NCI-H1436 (cell line): ENCODE measurements around the gene ANGEL1.

Source experiments
- DNase-seq: peaks from one replicate; lab custom pipeline; 2025; lab: John Stamatoyannopoulos, UW

Gene ANGEL1

DNA sequence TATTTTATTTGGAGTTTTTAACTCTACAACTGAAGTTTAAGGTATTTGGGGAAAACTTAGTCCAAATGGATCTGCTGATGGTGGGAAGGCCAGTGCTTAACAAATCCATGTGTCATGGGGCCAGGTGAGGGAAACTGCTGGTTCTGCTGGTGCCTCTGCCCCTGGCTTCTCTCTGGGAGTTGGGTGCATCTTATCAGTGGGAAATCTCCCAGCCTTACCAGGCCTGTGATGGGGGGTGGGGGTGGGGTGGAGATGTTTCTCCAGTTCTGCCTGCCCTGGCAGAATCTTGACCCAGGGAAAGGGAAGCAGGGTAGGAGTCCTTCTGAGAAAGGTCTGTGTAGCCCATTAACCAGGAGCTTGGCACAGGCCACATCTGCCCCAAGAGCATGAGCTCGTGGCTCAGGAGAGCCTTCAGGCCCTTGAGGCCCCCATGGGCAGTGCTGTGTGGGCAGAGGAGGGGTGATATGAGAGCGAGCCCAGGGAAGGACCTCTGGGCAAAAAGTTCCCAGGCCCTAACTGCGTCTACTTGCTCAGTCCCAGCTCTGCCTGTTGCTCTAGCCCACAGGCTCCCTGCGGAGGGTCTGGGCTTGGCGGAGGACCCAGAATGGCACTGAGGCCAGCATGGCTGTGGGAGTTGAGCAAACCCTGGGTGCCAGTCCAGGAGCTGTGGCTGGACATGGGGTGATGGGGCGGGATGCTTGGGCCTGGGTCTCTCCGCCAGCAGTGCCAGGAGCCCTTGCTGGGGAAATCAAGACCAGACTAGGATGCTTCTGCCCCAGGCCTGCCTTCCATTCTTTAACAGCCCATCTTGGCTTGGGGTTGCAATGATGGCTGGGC lies 33.2 kb downstream of the ANGEL1 start:
- DNase-seq: no peak

DNA sequence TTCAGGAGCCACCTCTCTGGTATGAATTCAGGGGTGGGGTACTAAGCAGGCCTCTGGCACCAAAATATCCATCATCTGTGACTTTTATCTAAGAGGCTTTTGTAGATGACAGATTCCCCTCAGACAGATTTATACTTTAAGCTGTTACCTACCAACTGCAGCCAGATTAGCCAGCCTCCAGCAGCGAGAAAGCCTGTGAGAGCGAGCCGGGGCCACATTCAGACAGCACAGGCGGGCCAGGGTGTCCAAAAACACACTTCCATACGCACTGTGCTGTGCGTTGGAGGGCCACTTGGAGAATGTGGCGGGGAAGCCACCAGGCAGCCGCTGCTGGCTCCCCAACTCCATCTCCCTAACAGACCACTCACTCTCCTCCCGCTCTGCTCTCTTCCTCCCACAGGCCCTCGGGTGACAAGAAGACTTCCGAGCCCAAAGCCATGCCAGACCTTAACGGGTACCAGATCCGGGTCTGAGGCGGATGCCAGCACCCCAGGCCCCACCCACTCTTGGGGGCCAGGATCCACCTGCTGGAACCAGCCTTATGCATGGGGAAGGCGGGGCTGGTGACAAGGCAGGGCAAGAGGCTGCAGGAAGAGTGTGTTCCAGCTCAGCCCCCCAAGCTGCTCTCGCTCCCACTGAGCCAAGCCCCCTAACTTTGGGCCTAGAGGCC lies 34.0 kb downstream of the ANGEL1 start:
- DNase-seq: no peak

DNA sequence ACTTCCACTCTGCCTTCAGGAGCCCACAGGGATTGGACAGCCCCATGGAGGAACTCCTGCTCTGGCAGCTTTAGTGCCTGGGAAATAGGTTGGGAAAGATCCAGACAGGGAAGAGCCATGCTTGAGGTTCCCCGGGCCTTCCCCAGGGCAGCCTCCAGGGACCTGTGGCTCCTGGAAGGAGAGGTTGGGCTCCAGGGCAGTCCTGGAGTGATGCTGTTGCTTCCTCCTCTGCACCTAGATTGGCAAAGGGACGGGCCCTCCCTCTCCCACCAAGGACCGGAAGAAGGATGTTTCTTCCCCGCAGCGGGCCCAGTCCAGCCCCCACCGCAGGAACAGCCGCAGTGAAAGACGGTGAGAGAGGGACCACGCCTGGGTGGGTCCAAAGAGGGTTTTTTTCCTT lies 35.0 kb downstream of the ANGEL1 start:
- DNase-seq: no peak

DNA sequence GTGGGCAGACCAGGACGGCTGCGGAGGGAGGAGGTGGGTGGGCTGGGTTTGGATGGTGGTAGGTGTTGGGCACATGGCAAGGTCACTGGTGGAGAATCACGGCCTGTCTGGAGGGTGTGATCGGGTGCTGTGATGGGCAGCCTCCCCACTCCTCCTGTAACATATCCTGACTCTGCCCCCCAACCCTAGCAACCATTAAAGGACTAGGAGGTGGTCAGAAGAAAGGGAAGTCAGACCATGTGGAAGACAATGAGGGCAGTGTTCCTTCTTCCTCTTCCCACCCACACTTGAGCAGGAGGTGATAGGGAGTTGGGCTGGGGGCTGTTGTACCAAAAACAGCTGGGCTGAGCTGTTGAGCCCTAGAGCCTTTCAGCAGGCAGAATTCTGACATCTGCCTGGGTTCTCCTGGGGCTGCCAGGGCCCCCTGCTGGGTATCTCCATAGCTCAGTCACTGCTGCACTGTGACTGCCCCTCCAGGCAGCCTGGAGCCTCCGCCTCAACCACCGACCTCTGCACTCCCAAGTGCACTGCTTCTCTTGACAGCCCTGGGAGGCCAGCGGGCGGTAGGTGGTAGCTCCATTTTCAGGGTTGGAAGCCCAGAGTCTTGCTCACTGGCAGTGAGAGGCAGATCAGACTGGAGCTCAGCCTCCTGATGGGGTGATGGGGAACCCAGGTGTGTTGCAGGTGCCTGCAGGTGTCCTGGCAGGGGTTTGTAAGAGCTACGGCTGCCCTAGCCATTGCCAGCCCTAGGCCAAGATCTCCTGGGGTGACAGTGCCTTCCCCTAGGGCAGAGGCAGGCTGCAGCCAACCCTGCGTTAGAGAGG lies 36.0 kb downstream of the ANGEL1 start:
- no peak for DNase-seq

DNA sequence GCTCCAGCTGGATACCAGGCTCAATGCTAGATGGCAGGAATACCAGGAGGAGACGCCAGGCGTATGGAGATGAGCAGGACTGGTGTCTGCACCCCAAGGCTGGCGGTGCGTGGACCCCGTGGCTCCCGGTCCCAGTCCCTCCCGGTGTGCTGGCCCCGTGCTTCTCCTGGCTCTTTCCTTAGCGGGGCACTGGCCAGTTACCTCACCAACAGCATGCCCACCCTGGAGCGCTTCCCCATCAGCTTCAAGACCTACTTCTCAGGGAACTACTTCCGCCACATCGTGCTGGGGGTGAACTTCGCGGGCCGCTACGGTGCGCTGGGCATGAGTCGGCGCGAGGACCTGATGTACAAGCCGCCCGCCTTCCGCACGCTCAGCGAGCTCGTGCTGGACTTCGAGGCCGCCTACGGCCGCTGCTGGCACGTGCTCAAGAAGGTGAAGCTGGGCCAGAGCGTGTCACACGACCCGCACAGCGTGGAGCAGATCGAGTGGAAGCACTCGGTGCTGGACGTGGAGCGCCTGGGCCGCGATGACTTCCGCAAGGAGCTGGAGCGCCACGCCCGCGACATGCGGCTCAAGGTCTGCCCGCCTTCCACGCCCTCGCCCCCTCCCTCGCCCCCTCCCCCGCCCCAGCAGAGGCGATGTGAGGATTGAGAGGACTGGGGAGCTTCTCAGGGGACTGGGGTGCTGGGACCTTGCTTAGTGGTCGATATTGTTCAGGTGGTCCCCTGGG lies 36.8 kb downstream of the ANGEL1 start:
- DNase-seq: no peak

DNA sequence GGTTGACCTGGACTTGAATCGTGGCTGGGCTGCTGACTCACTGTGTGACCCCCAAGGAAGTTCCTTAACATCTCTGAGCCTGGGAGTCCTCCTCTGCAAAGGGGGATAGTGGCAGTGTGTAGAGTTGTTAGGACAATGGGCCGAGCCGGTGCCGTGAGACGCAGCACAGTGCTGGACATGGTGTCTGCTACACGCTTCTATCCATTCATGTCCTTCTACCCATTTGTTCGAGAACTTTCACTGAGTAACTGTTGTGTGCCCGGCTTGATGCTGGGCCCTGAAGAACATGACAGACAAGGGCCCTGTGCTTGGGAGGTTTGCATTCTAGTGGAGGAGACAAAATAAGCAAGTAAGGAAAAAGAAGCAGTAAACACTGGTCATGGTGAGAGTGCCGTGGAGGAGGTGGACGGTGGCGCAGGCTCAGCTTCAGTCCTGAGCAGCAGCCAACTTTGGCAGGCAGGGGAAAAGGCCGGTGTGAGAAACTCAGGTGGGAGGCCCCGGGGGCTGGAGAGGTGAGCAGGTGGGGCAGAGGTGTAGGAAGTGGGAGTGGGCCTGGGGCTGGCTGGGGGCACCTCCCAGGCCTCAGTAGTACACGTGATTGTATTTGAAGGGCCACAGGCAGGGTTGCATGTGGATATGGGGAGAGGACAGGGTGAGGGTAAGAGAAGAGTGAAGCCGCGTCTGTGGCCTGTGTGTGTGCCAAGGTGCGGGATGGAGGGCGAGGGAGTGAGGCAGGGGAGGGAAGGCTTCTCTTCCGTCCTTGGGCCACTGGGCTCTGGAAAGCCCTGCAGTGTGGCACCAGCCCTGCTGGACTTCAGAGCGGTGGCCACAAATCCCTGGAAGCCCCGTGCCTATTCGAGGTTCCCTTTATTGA lies 37.6 kb downstream of the ANGEL1 start:
- no peak for DNase-seq

DNA sequence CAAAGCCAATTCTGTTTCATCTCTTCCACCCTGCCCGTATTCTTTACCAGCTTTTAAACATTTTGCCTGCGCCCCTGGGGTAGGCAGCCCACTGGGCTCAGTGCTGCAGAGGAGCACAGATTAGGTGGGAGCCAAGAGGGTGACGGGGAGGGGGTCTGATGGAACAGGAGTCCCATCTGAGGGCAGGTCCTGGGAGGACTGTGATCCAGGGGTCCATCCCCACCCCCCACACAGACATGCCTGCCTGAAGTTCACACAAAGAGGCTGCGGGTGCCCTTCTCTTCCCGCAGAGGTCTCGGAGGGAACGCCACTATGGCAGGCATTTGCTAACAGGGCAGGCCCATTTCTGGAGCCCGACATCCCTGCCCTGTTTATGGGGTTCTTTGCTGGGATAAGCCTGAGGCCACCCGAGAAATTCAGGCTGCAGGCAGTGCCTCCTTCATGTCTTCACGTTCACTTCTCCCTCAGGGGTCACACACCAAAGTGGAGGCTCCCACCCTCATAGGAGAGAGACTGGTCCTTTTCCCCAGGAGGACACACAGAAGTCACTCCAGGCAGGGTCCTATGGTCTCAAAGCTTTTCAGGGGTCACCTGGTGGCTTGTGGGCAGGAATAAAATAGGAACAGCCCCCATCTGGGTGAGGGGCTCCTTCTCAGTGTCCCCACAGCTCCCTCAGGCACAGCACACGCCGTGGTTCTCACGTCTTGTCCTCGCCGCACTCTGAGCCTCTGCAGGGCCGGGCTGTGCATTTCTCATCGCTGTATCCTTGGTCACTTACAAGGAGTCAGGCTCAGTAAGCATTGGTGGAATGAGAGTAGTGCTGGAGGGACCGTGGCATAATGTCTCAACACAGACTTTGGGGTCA lies 38.5 kb downstream of the ANGEL1 start:
- DNase-seq: no peak

DNA sequence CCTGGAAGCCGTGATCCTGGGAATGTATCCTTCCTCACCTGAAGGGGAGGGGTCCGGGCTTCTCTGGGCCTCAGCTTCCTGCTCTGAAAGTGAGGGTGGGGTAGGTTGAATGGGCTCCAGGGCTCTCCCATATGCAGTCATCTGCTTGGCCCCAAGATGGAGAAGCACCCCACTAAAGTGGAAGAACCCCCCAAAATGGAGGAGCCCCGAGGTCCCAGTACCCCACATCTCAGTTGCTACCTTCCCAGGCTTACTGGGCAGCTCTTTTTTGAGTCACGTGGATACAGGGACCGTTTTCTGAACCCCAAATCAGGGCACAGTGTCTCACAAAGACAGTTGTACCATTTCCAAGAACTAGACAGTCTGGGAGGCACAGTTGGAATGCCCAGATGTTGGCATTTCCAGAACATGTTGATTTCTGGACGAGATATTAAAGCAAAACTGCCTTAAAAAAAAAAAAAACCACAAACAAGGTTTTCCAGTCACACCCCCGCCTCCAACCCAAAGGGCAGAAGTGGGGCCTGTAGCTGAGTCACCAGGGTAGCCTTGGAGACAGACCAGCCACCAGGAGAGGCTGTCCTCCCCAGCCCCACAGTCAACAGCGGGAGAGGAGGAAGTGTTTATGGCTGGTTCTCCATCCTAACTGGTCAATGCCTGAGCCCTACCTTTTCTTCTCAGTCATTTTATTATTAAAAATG lies 39.3 kb downstream of the ANGEL1 start:
- no peak for DNase-seq

DNA sequence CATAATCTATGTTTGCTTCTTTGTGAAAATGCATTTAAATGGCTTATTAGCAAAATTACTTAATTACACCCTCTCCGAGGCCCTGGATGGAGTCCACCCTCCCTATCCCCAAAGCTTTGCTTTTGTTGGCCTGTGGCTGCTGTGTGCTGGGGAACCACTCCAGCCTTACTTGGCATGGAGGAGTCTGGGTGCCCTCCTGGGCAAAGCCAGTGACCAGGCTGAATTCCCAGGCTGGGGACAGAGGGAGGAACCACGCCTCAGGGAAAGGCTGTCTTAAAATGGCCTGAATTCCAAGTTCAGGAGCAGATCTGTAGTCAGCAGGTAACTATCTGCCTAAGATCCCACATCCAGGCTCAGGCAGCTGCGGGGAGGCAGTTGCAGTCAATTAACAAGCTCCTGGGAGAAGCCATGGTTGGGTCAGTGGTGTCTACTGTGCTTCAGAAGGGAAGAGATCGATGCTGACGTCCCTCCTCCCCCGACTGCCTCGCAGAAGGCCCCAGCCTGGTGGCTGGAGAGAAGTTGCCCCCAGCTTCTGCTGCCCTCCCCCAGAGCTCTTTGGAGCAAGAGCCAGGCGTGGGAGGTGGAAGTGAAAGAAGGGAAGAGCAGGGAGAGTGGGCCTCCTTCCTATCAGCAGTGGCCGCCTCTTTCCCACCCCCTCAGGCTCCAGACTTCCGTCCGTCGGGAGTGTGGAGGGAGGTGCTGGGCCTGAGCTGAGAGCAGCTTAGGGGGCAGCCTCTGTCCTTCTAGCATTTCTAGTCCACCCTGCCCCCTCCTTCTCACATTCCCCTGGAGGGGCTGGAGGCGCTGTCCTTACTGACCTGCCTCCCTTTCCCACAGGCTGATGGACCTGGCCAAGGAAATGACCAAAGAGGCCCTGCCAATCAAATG lies 40.1 kb downstream of the ANGEL1 start:
- DNase-seq: no peak

DNA sequence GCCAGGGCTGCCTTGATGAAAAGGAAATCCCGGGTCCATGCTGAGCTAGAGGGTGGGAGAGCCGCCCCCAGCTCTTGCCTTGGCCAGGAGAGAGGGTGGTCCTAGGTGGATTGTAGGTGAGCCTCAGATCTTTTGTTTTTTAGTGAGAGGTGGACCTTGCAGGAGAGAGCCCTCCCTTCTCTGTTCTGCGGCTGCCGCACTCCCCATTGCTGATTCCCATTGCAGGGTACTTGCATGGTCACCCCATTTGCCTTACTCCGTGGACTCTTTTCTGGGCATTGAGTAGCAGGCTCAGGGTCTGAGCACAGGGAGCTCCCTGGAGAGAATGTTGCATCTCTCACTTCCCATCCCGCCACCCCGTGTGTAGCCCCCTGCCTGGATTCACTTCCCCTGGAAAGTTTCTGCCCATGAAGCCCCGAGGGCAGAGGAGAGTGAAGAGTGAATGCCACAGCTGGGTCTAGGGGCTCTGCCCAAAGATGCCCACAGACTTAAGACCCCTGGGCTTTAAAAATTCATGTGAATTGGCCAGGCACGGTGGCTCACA lies 41.2 kb downstream of the ANGEL1 start:
- no peak for DNase-seq

DNA sequence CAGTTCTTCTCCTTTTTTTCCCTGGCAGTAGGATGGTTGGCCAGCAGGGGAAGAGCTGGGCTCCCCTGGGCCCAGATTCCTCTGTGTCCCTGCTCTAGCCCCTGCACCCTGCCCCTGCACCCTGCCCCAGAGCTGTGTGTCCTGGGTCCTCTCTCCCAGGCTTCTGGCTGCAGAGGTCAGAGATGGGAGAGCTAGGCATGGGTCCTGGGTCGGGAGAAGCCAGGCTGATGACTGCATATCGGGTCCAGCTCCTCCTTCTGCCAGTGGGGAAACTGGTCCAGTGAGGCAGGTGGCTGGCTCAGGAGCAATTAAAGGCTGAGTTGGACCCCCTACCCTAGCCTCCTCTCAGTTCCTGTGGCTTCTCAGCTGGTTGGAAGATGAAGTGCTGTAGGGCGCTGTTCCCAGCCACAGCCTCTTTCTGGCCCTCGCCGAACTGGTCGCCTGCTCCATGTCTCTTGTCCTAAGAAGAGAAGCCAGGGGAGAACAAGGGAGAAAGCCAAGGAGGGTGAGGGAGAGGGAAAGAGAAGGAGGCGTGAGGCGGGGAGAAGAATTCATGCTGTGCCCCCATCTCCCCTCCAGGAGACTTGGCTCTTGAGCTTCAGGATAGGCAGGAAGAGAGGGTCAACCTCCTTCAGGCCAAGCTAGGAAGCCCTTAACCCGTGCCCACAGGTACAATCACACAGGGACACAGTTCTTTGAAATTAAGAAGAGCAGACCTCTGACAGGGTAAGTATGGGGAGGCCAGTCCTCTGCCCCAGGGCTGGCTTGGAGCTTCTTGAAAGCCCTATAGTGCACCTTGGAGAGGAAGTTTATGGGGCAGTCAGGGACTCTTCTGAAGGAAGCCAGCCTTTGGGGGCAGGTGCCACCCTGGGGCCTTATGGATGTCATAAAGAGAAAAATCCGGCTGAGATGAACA lies 41.9 kb downstream of the ANGEL1 start:
- DNase-seq: no peak

DNA sequence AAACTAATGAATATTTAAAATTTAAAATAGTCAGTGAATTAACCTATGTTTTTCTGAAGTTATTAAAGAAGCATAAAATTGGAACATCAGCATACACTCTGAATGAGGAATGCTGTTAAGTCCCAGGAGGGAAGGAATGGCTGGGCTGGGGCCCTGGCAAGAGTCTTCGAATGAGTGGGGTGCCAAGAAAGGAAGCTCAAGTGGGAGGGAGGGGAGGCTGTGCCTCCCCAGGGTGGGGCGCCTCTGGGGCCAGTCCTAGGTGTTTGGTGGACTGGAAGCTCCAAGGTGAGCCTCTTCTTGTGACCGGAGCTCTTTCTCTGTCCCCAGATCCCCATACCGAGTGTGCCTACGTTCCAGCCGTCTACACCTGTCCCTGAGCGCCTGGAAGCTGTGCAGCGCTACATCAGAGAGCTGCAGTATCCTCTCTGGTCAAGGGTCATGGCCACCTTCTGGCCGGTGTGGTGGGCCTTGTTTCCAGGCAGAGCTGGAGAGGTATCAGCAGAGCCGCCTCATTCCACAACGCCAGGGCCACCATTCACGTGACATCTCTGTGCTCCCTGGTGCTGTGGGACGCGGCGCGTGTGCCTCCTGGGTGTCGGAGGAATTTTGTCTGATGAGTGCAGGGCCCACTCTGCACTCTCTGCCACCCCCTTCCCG lies 42.9 kb downstream of the ANGEL1 start:
- no peak for DNase-seq

DNA sequence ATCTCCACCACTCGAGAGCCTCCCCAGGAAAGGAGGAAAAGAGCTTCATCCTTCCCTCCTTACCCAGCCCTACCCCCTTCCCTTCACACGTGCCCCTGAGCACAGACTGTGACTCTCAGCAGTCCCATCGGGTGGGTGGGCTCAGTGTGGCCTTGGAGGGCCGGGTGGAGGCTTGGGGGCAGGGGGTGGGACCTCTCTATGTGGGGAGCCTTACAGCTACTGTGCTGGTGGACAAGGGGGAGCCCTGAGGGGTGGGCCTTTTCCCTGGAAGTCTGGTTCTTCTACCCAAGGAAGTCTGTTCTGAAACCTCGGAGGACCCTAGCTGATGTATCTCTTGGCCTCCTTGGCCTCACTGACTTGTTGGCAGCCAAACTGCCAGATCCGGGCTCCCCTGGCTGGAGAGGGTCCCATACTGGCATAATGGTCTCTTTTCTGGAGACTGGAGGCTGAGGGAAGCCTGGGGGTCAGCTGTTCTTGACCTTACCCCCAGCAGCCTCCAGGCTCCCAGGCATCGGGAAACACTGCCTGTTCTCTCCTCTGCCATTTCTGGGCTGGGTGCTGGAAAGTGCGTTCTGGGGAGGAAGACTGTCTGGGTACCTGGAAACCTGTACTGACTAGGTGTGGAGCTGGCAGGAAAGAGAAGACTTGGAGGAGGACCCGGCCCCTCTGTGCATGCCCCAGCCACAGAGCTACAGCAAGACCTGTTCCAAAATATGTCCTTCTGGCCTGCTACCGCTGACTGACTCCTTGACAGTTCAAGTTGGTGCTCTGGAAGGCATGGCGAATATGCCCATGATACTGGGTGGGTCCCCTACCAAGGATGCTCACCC lies 43.8 kb downstream of the ANGEL1 start:
- no peak for DNase-seq

DNA sequence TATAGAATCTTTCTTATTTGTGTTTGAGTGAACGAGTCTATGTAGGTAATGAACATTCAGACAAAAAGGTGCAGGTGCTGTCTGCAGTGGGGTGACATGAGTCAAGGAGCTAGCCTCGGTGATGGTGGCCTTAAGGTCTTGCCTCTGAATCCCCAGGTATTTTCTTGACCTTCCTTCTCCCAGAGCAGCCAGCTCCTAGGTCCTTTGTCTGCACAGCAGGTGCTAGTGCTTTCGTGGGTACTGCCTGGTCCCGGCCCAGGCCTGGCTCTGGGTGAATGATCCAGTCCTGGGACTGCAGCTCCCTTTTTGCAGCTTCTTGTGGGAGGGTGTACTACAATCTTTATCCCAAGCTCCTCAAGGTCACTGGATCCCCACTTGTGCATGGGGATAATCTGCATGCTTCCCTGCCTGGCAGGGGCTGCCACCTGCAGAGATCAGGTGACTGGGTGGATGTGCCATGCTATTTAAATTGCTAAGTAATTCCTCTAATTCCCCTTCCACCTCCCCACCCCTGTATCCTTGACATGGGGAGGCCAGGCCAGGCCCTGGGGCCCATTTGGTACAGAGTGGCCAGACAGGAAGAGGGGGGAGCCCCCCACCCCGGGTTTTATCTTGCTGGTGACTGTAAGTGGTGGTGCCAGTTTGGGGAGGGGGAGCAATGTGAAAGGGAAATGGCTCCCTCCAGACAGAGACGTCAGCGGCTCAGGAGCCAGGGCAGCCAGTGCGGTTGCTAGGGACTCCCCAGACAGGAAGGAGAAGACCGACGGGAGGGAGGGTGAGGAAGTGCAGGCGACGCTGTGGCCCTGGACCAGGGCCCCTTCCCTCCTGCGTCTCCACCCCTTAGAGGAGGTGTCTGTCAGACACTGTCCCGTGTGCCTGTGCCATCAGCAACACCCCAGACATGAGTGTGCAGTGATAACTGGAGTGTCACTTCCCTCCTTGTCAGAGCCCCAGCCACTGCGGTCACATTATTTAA lies 44.7 kb downstream of the ANGEL1 start:
- peak; percentile 10 for DNase-seq
